SK-N-MC (cell line): ENCODE data around the gene STAT5B.

ENCODE experiments used
- DNase-seq: peaks from one replicate; pipeline ENCODE4 v3.0.0-alpha.2; 2011; ENCODE audit warnings: low read depth, low spot score
- H3K27ac ChIP-seq: fragments of 200-600 bp; sonication (generic); 2 replicates; pipeline ENCODE4 v1.5.1; 2016; ENCODE audit warnings: mixed run types
- H3K36me3 ChIP-seq: fragments of 200-600 bp; sonication (generic); 2 replicates; pipeline ENCODE4 v1.6.1; 2017; ENCODE audit warnings: antibody characterized with exemption, low read length, mixed read lengths; ENCODE audit not compliant: insufficient read depth
- H3K4me3 ChIP-seq: fragments of 200-600 bp; sonication (generic); 2 replicates; pipeline ENCODE4 v1.5.1; 2016
- H3K9ac ChIP-seq: fragments of 200-600 bp; sonication (generic); 2 replicates; pipeline ENCODE4 v1.8.0; 2017; ENCODE audit warnings: mixed run types, mixed read lengths; ENCODE audit not compliant: insufficient read length
- H3K9me3 ChIP-seq: fragments of 200-600 bp; sonication (generic); 2 replicates; pipeline ENCODE4 v1.6.1; 2017; ENCODE audit warnings: low read depth, mild to moderate bottlenecking, antibody characterized with exemption, low read length, moderate library complexity, mixed read lengths
- EZH2 ChIP-seq: fragments of 200-600 bp; sonication (generic); IDR thresholded peaks from one replicate; pipeline ENCODE4 v1.6.1; 2017; ENCODE audit warnings: antibody characterized with exemption
- FOXP2 ChIP-seq: optimal IDR thresholded peaks from 2 replicates; pipeline ENCODE3; 2011; ENCODE audit warnings: mild to moderate bottlenecking, moderate library complexity; ENCODE audit not compliant: insufficient read depth; ENCODE audit errors: extremely low read length, control extremely low read depth
- POLR2AphosphoS5 ChIP-seq: IDR thresholded peaks from 2 replicates; pipeline ENCODE4 v1.6.1; 2012; ENCODE audit warnings: mild to moderate bottlenecking, low read depth, low read length, borderline replicate concordance

The STAT5B gene

DNA sequence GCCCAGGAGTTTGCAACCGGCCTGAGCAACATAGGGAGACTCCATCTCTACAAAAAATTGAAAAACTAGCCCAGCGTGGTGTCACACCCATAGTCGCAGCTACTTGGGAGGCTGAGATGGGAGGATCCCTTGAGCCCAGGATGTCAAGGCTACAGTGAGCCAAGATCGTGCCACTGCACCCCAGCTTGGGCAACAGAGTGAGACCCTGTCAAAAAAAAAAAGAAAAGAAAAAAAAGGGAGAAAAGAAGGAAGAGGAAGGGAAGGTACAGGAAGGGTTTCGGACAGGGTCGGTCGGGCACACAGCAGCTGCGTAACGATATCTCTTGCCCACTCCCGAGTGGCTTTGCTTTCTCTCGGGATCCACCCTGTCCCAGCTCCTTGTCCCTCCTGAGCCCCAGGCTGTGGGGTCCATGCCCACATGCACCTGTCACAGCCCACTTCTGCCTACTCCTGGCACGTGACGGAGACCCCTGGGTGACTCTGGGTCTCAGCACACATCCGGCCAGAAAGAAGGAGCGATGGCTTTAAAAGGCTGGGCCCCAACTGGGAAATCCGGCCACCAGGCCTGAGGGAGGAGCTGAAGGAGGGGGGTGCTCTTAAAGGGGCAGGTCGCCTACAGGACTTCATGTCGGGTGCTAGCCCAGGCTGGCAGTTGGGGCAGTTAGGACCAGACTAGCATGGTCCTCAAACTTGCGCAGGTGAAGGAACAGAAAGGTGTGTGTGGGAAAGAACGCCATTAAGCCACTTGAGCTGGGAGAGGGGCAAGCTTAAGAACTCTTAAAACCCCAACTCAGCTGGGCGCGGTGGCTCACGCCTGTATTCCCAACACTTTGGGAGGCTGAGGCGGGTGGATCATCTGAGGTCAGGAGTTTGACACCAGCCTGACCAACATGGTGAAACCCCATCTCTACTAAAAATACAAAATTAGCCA is 82.0 kb downstream of the STAT5B start, which contains the start of gene GHDC:
Gene GHDC (minus strand): TSS at position 526 of the 931 bp plus-strand sequence. CDS start 913 bp downstream, outside the sequence.
- no peak for DNase-seq
- peak within 1 kb of the TSS; percentile 59 for H3K4me3 ChIP-seq
- TF ChIP-seq EZH2 (no peak), FOXP2 (peak; percentile 39), POLR2AphosphoS5 (peak; percentile 48; the same call in 1 of the 2 replicates)
- no peak within 1 kb of the TSS for H3K27ac ChIP-seq
- no peaks in the 10 kb centered on the region for H3K9me3 ChIP-seq
- no peaks in the 10 kb centered on the region for H3K36me3 ChIP-seq
- H3K9ac ChIP-seq: no peak within 1 kb of the TSS

DNA sequence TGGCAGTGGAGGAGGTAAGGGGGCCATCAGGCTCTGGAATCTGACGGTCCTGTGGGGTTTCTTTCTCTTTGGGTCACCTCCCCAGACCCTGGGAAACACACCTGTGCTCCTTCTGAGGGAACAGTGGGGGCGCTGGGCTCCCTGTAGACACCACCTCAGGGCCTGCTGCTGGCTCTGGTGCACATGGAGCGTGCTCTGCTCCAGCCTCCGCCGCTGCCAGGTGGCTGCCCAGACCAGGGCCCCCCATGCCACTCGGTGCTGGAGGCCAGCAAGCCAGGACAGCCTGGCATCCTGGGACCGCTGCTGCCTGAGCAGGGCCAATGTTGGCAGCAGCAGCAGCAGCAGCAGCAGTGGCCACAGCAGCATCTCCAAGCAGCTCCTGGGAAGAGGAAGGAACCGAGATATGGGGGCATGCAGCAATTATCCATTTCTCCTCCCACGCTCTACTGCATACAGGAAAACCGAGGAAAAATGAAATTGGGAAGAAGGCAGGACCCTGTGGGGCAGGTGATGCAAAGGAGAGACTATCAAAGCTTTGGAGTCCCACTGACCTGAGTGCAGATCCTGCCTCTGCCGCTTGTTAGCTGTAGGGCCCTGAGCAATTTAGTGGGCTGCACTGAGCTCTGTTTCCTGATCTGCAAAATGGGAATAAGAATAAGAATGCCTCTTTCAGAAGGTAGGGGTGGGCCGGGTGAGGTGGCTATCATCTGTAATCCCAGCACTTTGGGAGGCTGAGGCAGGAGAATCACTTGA is 82.8 kb downstream of the STAT5B start:
- H3K36me3 ChIP-seq: no peaks in the 10 kb centered on the region

DNA sequence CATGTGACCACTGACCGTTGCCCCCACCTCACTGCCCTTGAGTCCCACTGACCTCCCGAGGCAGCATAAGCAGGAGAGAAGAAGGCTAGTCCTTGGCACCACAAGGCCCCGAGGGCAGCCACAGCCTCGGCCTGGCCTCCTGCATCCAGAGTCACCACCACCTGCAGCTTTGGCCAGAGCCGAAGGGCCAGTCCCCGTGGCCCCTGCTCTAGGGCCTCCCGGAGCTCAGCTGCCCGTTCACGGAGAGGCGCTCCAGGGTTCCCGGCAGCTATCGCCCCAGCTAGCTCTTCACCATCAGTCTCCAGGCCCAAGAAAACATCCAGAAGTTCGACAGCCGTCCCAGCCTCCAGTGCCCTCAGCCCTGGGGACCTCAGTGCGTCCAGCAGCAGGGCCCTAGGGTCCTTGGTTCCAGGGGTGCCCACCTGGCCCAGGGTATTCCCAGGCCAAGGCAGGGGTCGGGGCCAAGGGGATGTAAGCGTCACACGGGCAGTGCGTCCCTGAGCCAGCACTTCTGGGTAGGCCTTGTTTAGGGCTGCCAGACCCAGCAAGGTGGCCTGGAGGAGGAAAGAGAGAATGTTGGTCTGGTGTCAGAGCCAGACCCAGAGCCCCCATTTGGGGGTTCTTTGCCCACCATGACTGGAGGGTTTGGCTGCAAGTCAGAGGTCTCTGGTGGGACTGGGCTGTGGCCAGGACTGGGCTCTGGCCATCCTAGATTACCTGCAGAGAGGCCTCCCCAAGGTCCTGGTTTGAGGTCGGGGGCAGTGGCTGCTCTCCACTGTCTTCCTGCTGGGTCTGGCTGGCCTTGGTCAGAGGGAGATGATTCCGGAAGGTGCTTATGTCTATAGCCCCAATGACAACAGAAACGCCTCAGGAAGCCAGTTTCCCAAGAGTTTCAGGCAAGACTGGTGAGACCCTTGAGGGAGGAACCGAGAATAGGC is 83.7 kb downstream of the STAT5B start:
- H3K4me3 ChIP-seq: no peak overlapping the region
- H3K9ac ChIP-seq: no peak overlapping the region

More for the DNA sequence above, 82.8 kb downstream of the STAT5B start:
- no peak for DNase-seq
- H3K9ac ChIP-seq: no peak overlapping the region
- H3K27ac ChIP-seq: no peak overlapping the region
- peak overlapping the region; percentile 59 for H3K4me3 ChIP-seq
- H3K9me3 ChIP-seq: no peaks in the 10 kb centered on the region
- TF ChIP-seq POLR2AphosphoS5 (no peak), EZH2 (no peak), FOXP2 (no peak)

DNA sequence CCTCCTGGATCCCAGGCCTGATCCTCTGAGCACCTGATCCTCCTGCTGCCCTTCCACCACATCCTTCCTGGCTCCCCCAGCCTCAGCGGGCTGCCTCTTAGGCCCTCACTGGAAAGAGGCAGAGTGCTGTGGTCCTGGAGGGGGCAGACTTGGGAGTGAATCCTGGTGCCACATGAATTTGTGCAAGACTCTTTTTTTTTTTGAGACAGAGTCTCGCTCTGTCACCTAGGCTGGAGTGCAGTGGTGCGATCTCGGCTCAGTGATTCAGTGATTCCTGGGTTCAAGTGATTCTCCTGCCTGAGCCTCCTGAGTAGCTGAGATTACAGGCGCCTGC is 84.9 kb downstream of the STAT5B start:
- Histone ChIP-seq H3K9ac (no peak overlapping the region), H3K4me3 (no peak overlapping the region), H3K36me3 (no peaks in the 10 kb centered on the region), H3K27ac (no peak overlapping the region), H3K9me3 (no peaks in the 10 kb centered on the region)
- TF ChIP-seq POLR2AphosphoS5 (no peak), EZH2 (no peak), FOXP2 (no peak)
- no peak for DNase-seq

More for the DNA sequence above, 83.7 kb downstream of the STAT5B start:
- TF ChIP-seq EZH2: no peak
- no peak for TF ChIP-seq FOXP2
- no peak for TF ChIP-seq POLR2AphosphoS5
- Histone ChIP-seq H3K9me3 (no peaks in the 10 kb centered on the region), H3K36me3 (no peaks in the 10 kb centered on the region), H3K27ac (no peak overlapping the region)
- no peak for DNase-seq

DNA sequence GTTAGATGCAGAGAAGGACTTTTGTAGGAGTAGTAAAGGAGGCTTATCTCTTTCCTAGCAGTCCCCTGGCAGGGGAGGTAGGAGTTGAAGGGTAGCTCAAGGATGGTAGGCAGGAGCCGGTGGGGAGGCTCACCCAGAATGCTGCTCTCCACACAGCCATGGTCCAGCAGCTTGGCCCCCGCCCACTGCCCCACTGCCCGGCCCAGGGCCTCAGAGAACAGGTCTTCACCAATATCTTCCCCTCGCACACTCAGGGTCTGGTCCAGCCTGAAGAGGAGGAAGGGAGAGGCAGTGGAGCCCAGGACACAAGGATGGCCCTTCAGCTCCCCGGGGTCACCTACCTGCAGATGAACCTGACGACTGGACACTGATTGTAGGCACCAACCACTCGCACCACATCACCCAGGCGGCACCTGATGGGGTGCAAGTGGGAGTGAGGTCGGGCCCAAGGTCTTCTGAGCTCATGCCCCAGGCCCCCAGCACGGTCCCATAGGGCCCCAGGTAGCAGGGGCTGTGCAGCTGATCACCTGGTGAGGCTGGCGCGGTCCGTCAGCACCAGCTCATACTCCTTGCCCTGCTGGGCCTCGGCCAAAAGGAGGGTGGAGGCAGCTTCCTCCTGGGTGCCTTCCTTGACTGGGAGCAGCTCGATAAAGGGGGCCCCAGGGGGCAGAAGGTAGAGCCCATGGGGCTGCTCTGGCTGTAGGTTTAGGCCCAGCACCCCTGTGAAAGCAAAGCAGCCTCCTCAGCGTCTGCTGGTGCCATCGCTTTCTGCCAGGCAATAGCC is 85.5 kb downstream of the STAT5B start:
- no peak for TF ChIP-seq EZH2
- TF ChIP-seq POLR2AphosphoS5: no peak
- no peak for TF ChIP-seq FOXP2
- no peaks in the 10 kb centered on the region for H3K9me3 ChIP-seq
- H3K9ac ChIP-seq: no peak overlapping the region
- no peak overlapping the region for H3K27ac ChIP-seq
- H3K4me3 ChIP-seq: no peak overlapping the region
- DNase-seq: no peak
- H3K36me3 ChIP-seq: no peaks in the 10 kb centered on the region

DNA sequence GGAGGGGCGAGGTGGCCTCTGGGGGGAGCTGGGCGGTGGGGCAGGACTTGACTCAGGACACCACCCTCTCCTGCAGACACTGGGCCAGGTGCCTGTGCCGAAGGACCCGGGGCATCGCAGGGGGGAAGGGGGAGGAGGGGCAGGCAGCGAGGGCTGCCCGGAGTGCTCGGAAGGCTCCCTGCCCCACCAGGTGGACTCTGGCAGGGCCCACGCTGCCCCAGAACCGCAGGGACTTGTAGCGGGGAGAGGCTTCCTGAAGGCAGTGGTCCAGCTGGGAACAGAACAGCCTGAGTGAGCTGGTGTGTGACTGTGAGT is 86.6 kb downstream of the STAT5B start:
- TF ChIP-seq FOXP2 (no peak), EZH2 (no peak), POLR2AphosphoS5 (no peak)
- no peak overlapping the region for H3K4me3 ChIP-seq
- no peak overlapping the region for H3K9ac ChIP-seq
- H3K36me3 ChIP-seq: no peaks in the 10 kb centered on the region
- no peak for DNase-seq
- no peaks in the 10 kb centered on the region for H3K9me3 ChIP-seq
- no peak overlapping the region for H3K27ac ChIP-seq

DNA sequence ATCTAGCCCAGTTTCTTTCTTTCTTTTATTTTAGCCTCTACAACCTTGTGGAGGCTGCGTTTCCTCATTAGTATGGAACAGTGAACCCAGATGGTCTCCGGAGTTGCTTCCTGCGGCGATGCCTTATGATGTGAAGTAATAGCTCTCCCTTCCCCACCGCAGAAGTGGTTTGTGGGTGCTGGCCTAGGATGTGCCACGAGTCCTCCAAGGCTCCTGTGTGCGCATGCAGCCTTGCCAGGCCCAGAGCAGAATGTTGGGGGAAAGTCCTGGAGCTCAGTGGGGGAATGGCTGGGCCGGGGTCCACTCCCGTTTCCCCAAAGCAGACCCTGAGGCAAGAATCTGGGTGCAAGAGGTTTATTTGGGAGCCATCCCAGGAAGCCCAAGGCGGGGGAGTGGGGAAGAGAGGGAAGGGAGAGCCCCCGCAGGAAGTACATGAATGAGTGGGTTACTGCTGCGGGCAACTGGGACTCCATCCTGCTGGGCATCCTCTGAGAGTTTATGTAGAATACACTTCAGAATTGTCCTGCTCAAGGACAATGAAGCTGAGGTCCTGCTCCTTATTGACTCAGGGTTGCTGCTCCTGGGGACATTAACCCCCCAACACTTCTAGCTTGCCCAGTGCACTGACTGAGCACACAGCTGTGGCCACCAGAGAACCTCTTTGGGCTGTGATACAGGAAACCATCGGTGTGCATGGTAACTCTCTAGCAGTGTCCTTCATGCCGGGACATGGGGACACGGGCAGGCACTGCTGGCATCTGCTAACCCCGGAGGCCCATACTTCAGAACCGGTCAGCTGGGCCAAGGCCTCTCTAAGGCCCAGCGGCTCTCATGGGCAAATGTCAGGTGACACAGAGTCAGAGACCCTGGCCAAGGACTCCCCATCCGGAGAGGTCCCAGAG is 87.2 kb downstream of the STAT5B start:
- H3K9ac ChIP-seq: no peak overlapping the region
- H3K27ac ChIP-seq: no peak overlapping the region
- no peaks in the 10 kb centered on the region for H3K9me3 ChIP-seq
- no peak overlapping the region for H3K4me3 ChIP-seq
- TF ChIP-seq EZH2: no peak
- TF ChIP-seq POLR2AphosphoS5: no peak
- no peak for TF ChIP-seq FOXP2
- no peak for DNase-seq
- no peaks in the 10 kb centered on the region for H3K36me3 ChIP-seq
